HCT116 (cell line): ENCODE measurements around the gene ELK4. TPM values are rescaled to one million over a fixed set of nuclear protein-coding genes. Genes with fewer than 3 reads are reported as not detected.

Experiments
- ATAC-seq: fragments of 200-7000 bp; cut with Tn5 transposase; 2 replicates; pipeline ENCODE4 v1.9.1; 2020; ENCODE audit warnings: mild to moderate bottlenecking, moderate library complexity
- BruUV-seq: library from RNA; stranded (reverse); fragments of 400-500 nt; replicated peaks from 2 replicates; lab custom pipeline; 2021; lab: Mats Ljungman, UMichigan
- CTCF ChIA-PET: fragments of 300-600 bp; sonication (Branson Sonifier 250); formaldehyde crosslinking; loops from one replicate; lab custom pipeline; 2021; ENCODE audit warnings: antibody characterized with exemption; lab: Charles Lee
- POLR2A ChIA-PET: fragments of 300-600, 350-600 bp; sonication (Branson Sonifier 250); formaldehyde crosslinking; loops from one replicate; lab custom pipeline; 2021; ENCODE audit warnings: antibody characterized with exemption; lab: Charles Lee
- RAD21 ChIA-PET, 2 experiments: fragments of 300-600 bp; sonication (Branson Sonifier 250); formaldehyde crosslinking; loops; one replicate each; lab custom pipeline; 2023; ENCODE audit warnings: low total read pairs in 2 of 2; ENCODE audit not compliant: uncharacterized antibody in 2 of 2, unreplicated experiment in 2 of 2, low non-redundant PET in 1 of 2; lab: Charles Lee
- DNase-seq: peaks from one replicate; pipeline ENCODE4 v3.0.0-alpha.2; 2010; ENCODE audit warnings: low read depth, low spot score
- H2AFZ ChIP-seq: fragments of 200-600 bp; shearing (Covaris generic), sonication (generic); 2 replicates; pipeline ENCODE4 v1.6.1; 2017; ENCODE audit warnings: low read depth, mixed run types, mixed read lengths, antibody characterized with exemption, low read length; ENCODE audit not compliant: poor library complexity, severe bottlenecking
- H3K27ac ChIP-seq: 2 replicates; pipeline ENCODE4 v1.5.1; 2012; ENCODE audit warnings: low read depth, low read length
- H3K27me3 ChIP-seq: fragments of 200-600 bp; sonication (generic); 2 replicates; pipeline ENCODE4 v1.6.1; 2016; ENCODE audit warnings: mixed run types, low read length, mixed read lengths; ENCODE audit not compliant: insufficient read depth
- H3K36me3 ChIP-seq, 2 experiments: fragments of 200-500 bp in 1 of 2; fragments of 200-600 bp in 1 of 2; sonication (Bioruptor generic) in 1 of 2; sonication (generic) in 1 of 2; 2 replicates each; pipeline versions ENCODE4 v1.5.1 to v1.6.1; 2014 to 2016; ENCODE audit warnings: low read length in 2 of 2, inconsistent platforms in 1 of 2, mixed read lengths in 1 of 2, mixed run types in 1 of 2; ENCODE audit not compliant: insufficient read depth in 2 of 2, control insufficient read depth in 1 of 2
- H3K4me1 ChIP-seq, 2 experiments: fragments of 200-600 bp in 1 of 2; sonication (generic) in 1 of 2; 2 replicates each; pipeline versions ENCODE4 v1.5.1 to v1.6.1; 2012 to 2017; ENCODE audit warnings: low read length in 2 of 2, inconsistent platforms in 1 of 2, mild to moderate bottlenecking in 1 of 2, mixed read lengths in 1 of 2, mixed run types in 1 of 2, moderate library complexity in 1 of 2; ENCODE audit not compliant: insufficient read depth in 2 of 2, control insufficient read depth in 1 of 2
- H3K4me2 ChIP-seq: fragments of 200-600 bp; sonication (generic); 2 replicates; pipeline ENCODE4 v1.6.1; 2017; ENCODE audit warnings: mixed run types, low read length, mixed read lengths
- H3K4me3 ChIP-seq, 2 experiments: fragments of 200-600 bp in 1 of 2; sonication (generic) in 1 of 2; replicated peaks in 1 of 2; 2 replicates each; pipeline ENCODE4 v1.5.1; 2011 to 2016; ENCODE audit warnings: low read length in 2 of 2, control low read depth in 1 of 2, low read depth in 1 of 2, mild to moderate bottlenecking in 1 of 2, mixed read lengths in 1 of 2, mixed run types in 1 of 2
- H3K79me2 ChIP-seq: fragments of 200-600 bp; sonication (generic); 2 replicates; pipeline ENCODE4 v1.6.1; 2017; ENCODE audit warnings: mild to moderate bottlenecking, mixed run types, low read length, moderate library complexity, mixed read lengths; ENCODE audit not compliant: insufficient read depth
- H3K9ac ChIP-seq: fragments of 200-600 bp; sonication (generic); 2 replicates; pipeline ENCODE4 v1.6.1; 2016; ENCODE audit warnings: low read length, mixed read lengths
- H3K9me2 ChIP-seq: fragments of 200-600 bp; sonication (generic), shearing (Covaris generic); 2 replicates; pipeline ENCODE4 v1.6.1; 2017; ENCODE audit warnings: mixed run types, mild to moderate bottlenecking, moderate library complexity; ENCODE audit not compliant: insufficient read depth
- H3K9me3 ChIP-seq, 2 experiments: fragments of 200-500 bp in 1 of 2; fragments of 200-600 bp in 1 of 2; sonication (Bioruptor generic) in 1 of 2; sonication (generic) in 1 of 2; 2 replicates each; pipeline ENCODE4 v1.6.1; 2014 to 2017; ENCODE audit warnings: low read length in 2 of 2, mixed read lengths in 2 of 2, inconsistent platforms in 1 of 2, low read depth in 1 of 2, mild to moderate bottlenecking in 1 of 2, mixed run types in 1 of 2, moderate library complexity in 1 of 2; ENCODE audit not compliant: control insufficient read depth in 1 of 2, insufficient read depth in 1 of 2
- H4K20me1 ChIP-seq: fragments of 200-600 bp; sonication (generic), shearing (Covaris generic); 2 replicates; pipeline ENCODE4 v1.6.1; 2017; ENCODE audit warnings: mixed run types, mild to moderate bottlenecking, moderate library complexity; ENCODE audit not compliant: insufficient read depth
- EZH2 ChIP-seq: fragments of 200-600 bp; sonication (generic); IDR thresholded peaks from 2 replicates; pipeline ENCODE4 v1.6.1; 2017; ENCODE audit warnings: antibody characterized with exemption, mixed run types
- MAX ChIP-seq: IDR thresholded peaks from 2 replicates; pipeline ENCODE4 v1.6.1; 2012
- SP1 ChIP-seq: IDR thresholded peaks from 2 replicates; pipeline ENCODE4 v1.6.1; 2012; ENCODE audit warnings: low read depth
- SRF ChIP-seq: IDR thresholded peaks from 2 replicates; pipeline ENCODE4 v1.6.1; 2012; ENCODE audit warnings: low read depth
- TCF7L2 ChIP-seq: IDR thresholded peaks from 2 replicates; pipeline ENCODE4 v1.7.0; 2011; ENCODE audit warnings: borderline replicate concordance, inconsistent platforms; ENCODE audit not compliant: insufficient read depth, insufficient read length; ENCODE audit errors: extremely low read depth
- ZFX ChIP-seq: fragments of 450-650 bp; IDR thresholded peaks from 2 replicates; pipeline ENCODE4 v1.6.1; 2017
- intact Hi-C: fragments of 100-400 bp; cut with micrococcal nuclease; formaldehyde crosslinking; loops from 2 replicates; pipeline ENCODE4 v1.10.0; 2022
- total RNA-seq: library from RNA; stranded (reverse); gene quantifications from one replicate; pipeline ENCODE4 v1.2.1, GENCODE V29; 2021; ENCODE audit not compliant: unreplicated experiment
- TF ChIP-seq, protein P1 (sequence below), 3 experiments: fragments of 200-600 bp in 1 of 3; sonication (generic) in 1 of 3; IDR thresholded peaks in 2 of 3; conservative IDR thresholded peaks in 1 of 3; 2 replicates each; pipeline ENCODE4 v1.5.1; 2012 to 2017; ENCODE audit warnings: low read depth in 2 of 3, low read length in 2 of 3, antibody characterized with exemption in 1 of 3, borderline replicate concordance in 1 of 3, control low read depth in 1 of 3, mild to moderate bottlenecking in 1 of 3, mixed read lengths in 1 of 3, mixed run types in 1 of 3, moderate library complexity in 1 of 3; ENCODE audit not compliant: insufficient read depth in 1 of 3

The ELK4 gene
- total RNA-seq, 1 experiment from 2014 or later, result 46.2 TPM

GRCh38 chr1:205572421-205572820, 59.4 kb downstream of the ELK4 start:
- no peak overlapping the region for H3K4me3 ChIP-seq
- no peak for DNase-seq
- TF ChIP-seq TCF7L2 (no peak), SRF (no peak), ZFX (no peak), SP1 (no peak), MAX (no peak)
- TF ChIP-seq, protein P1, sequence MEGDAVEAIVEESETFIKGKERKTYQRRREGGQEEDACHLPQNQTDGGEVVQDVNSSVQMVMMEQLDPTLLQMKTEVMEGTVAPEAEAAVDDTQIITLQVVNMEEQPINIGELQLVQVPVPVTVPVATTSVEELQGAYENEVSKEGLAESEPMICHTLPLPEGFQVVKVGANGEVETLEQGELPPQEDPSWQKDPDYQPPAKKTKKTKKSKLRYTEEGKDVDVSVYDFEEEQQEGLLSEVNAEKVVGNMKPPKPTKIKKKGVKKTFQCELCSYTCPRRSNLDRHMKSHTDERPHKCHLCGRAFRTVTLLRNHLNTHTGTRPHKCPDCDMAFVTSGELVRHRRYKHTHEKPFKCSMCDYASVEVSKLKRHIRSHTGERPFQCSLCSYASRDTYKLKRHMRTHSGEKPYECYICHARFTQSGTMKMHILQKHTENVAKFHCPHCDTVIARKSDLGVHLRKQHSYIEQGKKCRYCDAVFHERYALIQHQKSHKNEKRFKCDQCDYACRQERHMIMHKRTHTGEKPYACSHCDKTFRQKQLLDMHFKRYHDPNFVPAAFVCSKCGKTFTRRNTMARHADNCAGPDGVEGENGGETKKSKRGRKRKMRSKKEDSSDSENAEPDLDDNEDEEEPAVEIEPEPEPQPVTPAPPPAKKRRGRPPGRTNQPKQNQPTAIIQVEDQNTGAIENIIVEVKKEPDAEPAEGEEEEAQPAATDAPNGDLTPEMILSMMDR (IDR thresholded peaks at IDR 0.05 in 2 of 3, conservative IDR thresholded peaks at IDR 0.05 in 1 of 3; ENCODE audit: borderline replicate concordance in 1 of 3, insufficient read depth in 1 of 3, low read depth in 2 of 3, low read length in 2 of 3), result no peak
- TF ChIP-seq, all 23 proteins: peak for 0
- Histone ChIP-seq H3K27me3 (no peaks in the 10 kb centered on the region), H2AFZ (no peak overlapping the region), H3K36me3 (no peaks in the 10 kb centered on the region), H3K27ac (no peak overlapping the region), H3K4me1 (no peaks in the 10 kb centered on the region), H3K9me3 (no peaks in the 10 kb centered on the region), H3K79me2 (no peaks in the 10 kb centered on the region), H3K9me2 (no peaks in the 10 kb centered on the region), H3K9ac (no peak overlapping the region), H3K4me2 (no peak overlapping the region), H4K20me1 (no peaks in the 10 kb centered on the region)
- POLR2A ChIA-PET, result no interaction called here
- no TSS peak for BruUV-seq
- CTCF ChIA-PET, result no interaction called here
- intact Hi-C loops, result no loop called here
- RAD21 ChIA-PET, result no interaction called here
- ATAC-seq, result no peak

- Histone ChIP-seq H3K36me3 (no peaks in the 10 kb centered on the region), H3K4me1 (no peaks in the 10 kb centered on the region), H3K27me3 (no peaks in the 10 kb centered on the region), H3K27ac (no peak overlapping the region), H3K4me3 (no peak overlapping the region), H4K20me1 (no peaks in the 10 kb centered on the region), H3K79me2 (no peaks in the 10 kb centered on the region), H3K9me2 (no peaks in the 10 kb centered on the region), H2AFZ (no peak overlapping the region), H3K4me2 (no peak overlapping the region), H3K9me3 (no peaks in the 10 kb centered on the region), H3K9ac (no peak overlapping the region)
- RAD21 ChIA-PET, result no interaction called here
- DNase-seq, result no peak
- BruUV-seq, result no TSS peak
- TF ChIP-seq ZFX (no peak), EZH2 (no peak)
- POLR2A ChIA-PET, result no interaction called here
- intact Hi-C loops, result no loop called here
- CTCF ChIA-PET, result no interaction called here
- no peak for ATAC-seq
Measured at GRCh38 chr1:205571747-205572146, 60.1 kb downstream of the ELK4 start.
